HepG2 (cell line): ENCODE data around the gene LIM2. TPM values are rescaled to one million over a fixed set of nuclear protein-coding genes. Genes with fewer than 3 reads are reported as not detected.

Experiments
- ATAC-seq: fragments of 200-7000 bp; cut with Tn5 transposase; 3 replicates; pipeline ENCODE4 v1.9.1; 2020; ENCODE audit warnings: mild to moderate bottlenecking, moderate library complexity
- BruUV-seq: library from RNA; stranded (reverse); fragments of 400-500 nt; replicated peaks from 2 replicates; lab custom pipeline; 2021; lab: Mats Ljungman, UMichigan
- CTCF ChIA-PET: fragments of 300-600 bp; formaldehyde crosslinking; extraction: SDS; loops from one replicate; lab custom pipeline; 2021; ENCODE audit warnings: low total read pairs, inconsistent platforms, low intra/inter-chr PET ratio; lab: Yijun Ruan, JAX
- POLR2A ChIA-PET: fragments of 350-600 bp; sonication (Branson Sonifier 250); formaldehyde crosslinking; loops from one replicate; lab custom pipeline; 2020; ENCODE audit warnings: antibody characterized with exemption, inconsistent platforms; lab: Yijun Ruan, JAX
- DNase-seq: peaks from one replicate; pipeline ENCODE4 v3.0.0-alpha.2; 2015; ENCODE audit warnings: low spot score
- FAIRE-seq: peaks from 3 replicates; lab custom pipeline; 2011; peaks lifted over from hg19 to GRCh38; lab: Jason Lieb, UNC
- H2AFZ ChIP-seq: one replicate; pipeline ENCODE4 v1.6.1; 2011; ENCODE audit warnings: low read length, inconsistent platforms
- H3K27ac ChIP-seq: fragments of 300-600 bp; 3 replicates; pipeline ENCODE4 v1.8.0; 2011; ENCODE audit warnings: mixed run types, mild to moderate bottlenecking, mixed read lengths, low read length, inconsistent platforms; ENCODE audit not compliant: insufficient read depth; ENCODE audit errors: extremely low read length
- H3K27me3 ChIP-seq, 2 experiments: fragments of 200-600 bp in 1 of 2; 2 replicates in 1 of 2; 3 replicates in 1 of 2; pipeline versions ENCODE4 v1.6.0 to v1.8.0; 2011; ENCODE audit warnings: low read length in 2 of 2, mild to moderate bottlenecking in 2 of 2, moderate library complexity in 2 of 2, inconsistent platforms in 1 of 2; ENCODE audit not compliant: insufficient read depth in 2 of 2, control insufficient read depth in 1 of 2
- H3K36me3 ChIP-seq, 2 experiments: fragments of 200-600 bp in 1 of 2; replicated peaks in 1 of 2; 2 replicates in 1 of 2; 3 replicates in 1 of 2; pipeline versions ENCODE4 v1.5.1 to v1.8.0; 2011; ENCODE audit warnings: low read length in 2 of 2, inconsistent platforms in 1 of 2; ENCODE audit not compliant: insufficient read depth in 2 of 2, control insufficient read depth in 1 of 2
- H3K4me1 ChIP-seq: 2 replicates; pipeline ENCODE4 v1.5.1; 2012; ENCODE audit warnings: low read length, inconsistent platforms; ENCODE audit not compliant: insufficient read depth
- H3K4me2 ChIP-seq: 2 replicates; pipeline ENCODE4 v1.6.0; 2011; ENCODE audit warnings: low read depth, low read length, inconsistent platforms
- H3K4me3 ChIP-seq, 3 experiments: fragments of 200-600 bp in 1 of 3; sonication (generic), shearing (Covaris generic) in 1 of 3; replicated peaks in 1 of 3; 2 replicates each; pipeline ENCODE4 v1.5.1; 2011 to 2016; ENCODE audit warnings: low read length in 3 of 3, inconsistent platforms in 2 of 3, low read depth in 2 of 3, mild to moderate bottlenecking in 2 of 3, control low read depth in 1 of 3, mixed read lengths in 1 of 3; ENCODE audit not compliant: insufficient read depth in 1 of 3
- H3K79me2 ChIP-seq: one replicate; pipeline ENCODE4 v1.6.1; 2011; ENCODE audit warnings: low read length, inconsistent platforms; ENCODE audit not compliant: insufficient read depth
- H3K9ac ChIP-seq: 2 replicates; pipeline ENCODE4 v1.6.0; 2011; ENCODE audit warnings: mild to moderate bottlenecking, low read depth, low read length, inconsistent platforms; ENCODE audit not compliant: insufficient read depth
- H3K9me3 ChIP-seq: 2 replicates; pipeline ENCODE4 v1.5.1; 2012; ENCODE audit warnings: mild to moderate bottlenecking, low read length
- H4K20me1 ChIP-seq: 2 replicates; pipeline ENCODE4 v1.6.0; 2011; ENCODE audit warnings: inconsistent platforms, mild to moderate bottlenecking, low read length, moderate library complexity; ENCODE audit not compliant: insufficient read depth
- AHDC1 ChIP-seq: sonication (generic); formaldehyde crosslinking; IDR thresholded peaks from 2 replicates; pipeline ENCODE4 v1.5.1; 2020; ENCODE audit warnings: mild to moderate bottlenecking, missing genetic modification reagents, borderline replicate concordance
- TERF1 ChIP-seq: sonication (generic); formaldehyde crosslinking; IDR thresholded peaks from 2 replicates; pipeline ENCODE4 v1.8.0; 2022; ENCODE audit warnings: mild to moderate bottlenecking, missing genetic modification reagents, moderate library complexity
- ZNF598 ChIP-seq: sonication (generic); formaldehyde crosslinking; IDR thresholded peaks from 2 replicates; pipeline ENCODE4 v1.5.1; 2020; ENCODE audit warnings: mild to moderate bottlenecking, missing genetic modification reagents, borderline replicate concordance
- WGBS: methylation state at CpG from one replicate; pipeline ENCODE4 v1.1.6; 2017; ENCODE audit warnings: low lambda C conversion rate; 5-methylcytosine and 5-hydroxymethylcytosine counted together
- in situ Hi-C: cut with HindIII; loops from 2 replicates; pipeline ENCODE4 v1.10.0; 2017; ENCODE audit warnings: low pct_unique_long_range_greater_than_20kb; ENCODE audit not compliant: extremely low pct_ligation_motif_present
- intact Hi-C: fragments of 100-400 bp; cut with micrococcal nuclease; formaldehyde crosslinking; loops from one replicate; pipeline ENCODE4 v1.10.0; 2022; ENCODE audit not compliant: unreplicated experiment
- polyA plus RNA-seq, 8 experiments: library from polyadenylated mRNA; depleted of rRNA in 3 of 8; stranded (reverse) in 7 of 8; unstranded in 1 of 8; fragments of >200 nt; fragmentation: Illumina TruSeq in 4 of 8; extraction: Trizol in 4 of 8; gene quantifications; 2 replicates each; pipeline versions ENCODE4 v1.2.1 to v1.2.3, GENCODE V29; 2011 to 2016; ENCODE audit warnings: low read depth in 4 of 8, missing spikeins in 1 of 8, mixed read lengths in 1 of 8; ENCODE audit not compliant: insufficient read depth in 1 of 8
- total RNA-seq, 5 experiments: library from RNA; depleted of rRNA; stranded (reverse); fragments of >200 nt; fragmentation: Illumina TruSeq; extraction: Trizol; gene quantifications; 2 replicates each; pipeline ENCODE4 v1.2.3, GENCODE V29; 2016; ENCODE audit warnings: low read depth in 1 of 5
- TF ChIP-seq, protein P1 (sequence below): sonication (generic); formaldehyde crosslinking; IDR thresholded peaks from 2 replicates; pipeline ENCODE4 v1.4.0; 2020; ENCODE audit warnings: missing genetic modification reagents, borderline replicate concordance
- TF ChIP-seq, protein P2 (sequence below): sonication (generic); formaldehyde crosslinking; IDR thresholded peaks from 2 replicates; pipeline ENCODE4 v1.5.0; 2020; ENCODE audit warnings: missing genetic modification reagents
- TF ChIP-seq, protein P3 (sequence below): IDR thresholded peaks from 2 replicates; pipeline ENCODE4 v1.6.1; 2016

The LIM2 gene
- total and polyA plus RNA-seq, 2 of the 13 experiments (the other 11 are each of a cell fraction or from before 2014, with no cell fraction given) = 1.3 TPM; not detected in 1

GRCh38 chr19:51410950-51411748 lies 23.4 kb upstream of the LIM2 start:
- peaks cover 19% of the 10 kb centered on the region for H3K4me1 ChIP-seq
- TF ChIP-seq AHDC1 (CRISPR knock-in tag) (no peak), TERF1 (CRISPR knock-in tag) (no peak), ZNF598 (CRISPR knock-in tag) (no peak)
- TF ChIP-seq, protein P1, sequence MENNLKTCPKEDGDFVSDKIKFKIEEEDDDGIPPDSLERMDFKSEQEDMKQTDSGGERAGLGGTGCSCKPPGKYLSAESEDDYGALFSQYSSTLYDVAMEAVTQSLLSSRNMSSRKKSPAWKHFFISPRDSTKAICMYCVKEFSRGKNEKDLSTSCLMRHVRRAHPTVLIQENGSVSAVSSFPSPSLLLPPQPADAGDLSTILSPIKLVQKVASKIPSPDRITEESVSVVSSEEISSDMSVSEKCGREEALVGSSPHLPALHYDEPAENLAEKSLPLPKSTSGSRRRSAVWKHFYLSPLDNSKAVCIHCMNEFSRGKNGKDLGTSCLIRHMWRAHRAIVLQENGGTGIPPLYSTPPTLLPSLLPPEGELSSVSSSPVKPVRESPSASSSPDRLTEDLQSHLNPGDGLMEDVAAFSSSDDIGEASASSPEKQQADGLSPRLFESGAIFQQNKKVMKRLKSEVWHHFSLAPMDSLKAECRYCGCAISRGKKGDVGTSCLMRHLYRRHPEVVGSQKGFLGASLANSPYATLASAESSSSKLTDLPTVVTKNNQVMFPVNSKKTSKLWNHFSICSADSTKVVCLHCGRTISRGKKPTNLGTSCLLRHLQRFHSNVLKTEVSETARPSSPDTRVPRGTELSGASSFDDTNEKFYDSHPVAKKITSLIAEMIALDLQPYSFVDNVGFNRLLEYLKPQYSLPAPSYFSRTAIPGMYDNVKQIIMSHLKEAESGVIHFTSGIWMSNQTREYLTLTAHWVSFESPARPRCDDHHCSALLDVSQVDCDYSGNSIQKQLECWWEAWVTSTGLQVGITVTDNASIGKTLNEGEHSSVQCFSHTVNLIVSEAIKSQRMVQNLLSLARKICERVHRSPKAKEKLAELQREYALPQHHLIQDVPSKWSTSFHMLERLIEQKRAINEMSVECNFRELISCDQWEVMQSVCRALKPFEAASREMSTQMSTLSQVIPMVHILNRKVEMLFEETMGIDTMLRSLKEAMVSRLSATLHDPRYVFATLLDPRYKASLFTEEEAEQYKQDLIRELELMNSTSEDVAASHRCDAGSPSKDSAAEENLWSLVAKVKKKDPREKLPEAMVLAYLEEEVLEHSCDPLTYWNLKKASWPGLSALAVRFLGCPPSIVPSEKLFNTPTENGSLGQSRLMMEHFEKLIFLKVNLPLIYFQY = no peak
- TF ChIP-seq, protein P2, sequence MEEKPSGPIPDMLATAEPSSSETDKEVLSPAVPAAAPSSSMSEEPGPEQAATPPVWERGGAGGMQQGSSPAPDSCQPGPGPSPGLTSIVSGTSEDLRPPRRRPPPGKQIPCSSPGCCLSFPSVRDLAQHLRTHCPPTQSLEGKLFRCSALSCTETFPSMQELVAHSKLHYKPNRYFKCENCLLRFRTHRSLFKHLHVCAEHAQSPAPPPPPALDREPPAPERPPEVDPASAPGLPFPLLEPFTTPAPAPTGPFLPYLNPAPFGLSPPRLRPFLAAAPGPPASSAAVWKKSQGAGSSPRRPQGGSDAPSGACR (CRISPR knock-in tag) = no peak
- TF ChIP-seq, protein P3, sequence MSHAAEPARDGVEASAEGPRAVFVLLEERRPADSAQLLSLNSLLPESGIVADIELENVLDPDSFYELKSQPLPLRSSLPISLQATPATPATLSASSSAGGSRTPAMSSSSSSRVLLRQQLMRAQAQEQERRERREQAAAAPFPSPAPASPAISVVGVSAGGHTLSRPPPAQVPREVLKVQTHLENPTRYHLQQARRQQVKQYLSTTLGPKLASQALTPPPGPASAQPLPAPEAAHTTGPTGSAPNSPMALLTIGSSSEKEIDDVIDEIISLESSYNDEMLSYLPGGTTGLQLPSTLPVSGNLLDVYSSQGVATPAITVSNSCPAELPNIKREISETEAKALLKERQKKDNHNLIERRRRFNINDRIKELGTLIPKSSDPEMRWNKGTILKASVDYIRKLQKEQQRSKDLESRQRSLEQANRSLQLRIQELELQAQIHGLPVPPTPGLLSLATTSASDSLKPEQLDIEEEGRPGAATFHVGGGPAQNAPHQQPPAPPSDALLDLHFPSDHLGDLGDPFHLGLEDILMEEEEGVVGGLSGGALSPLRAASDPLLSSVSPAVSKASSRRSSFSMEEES (CRISPR knock-in tag) = no peak
- H3K79me2 ChIP-seq = no peaks in the 10 kb centered on the region
- in situ Hi-C loops (no loop called here), intact Hi-C loops (no loop called here)
- H3K27me3 ChIP-seq = no peaks in the 10 kb centered on the region; a peak in 1 of 5 replicates
- H3K4me3 ChIP-seq = no peak overlapping the region
- H4K20me1 ChIP-seq = no peaks in the 10 kb centered on the region
- no TSS peak for BruUV-seq
- ATAC-seq (no peak), DNase-seq (no peak), FAIRE-seq (no peak)
- ChIA-PET POLR2A (no interaction called here), CTCF (no interaction called here)
- H3K27ac ChIP-seq = no peak overlapping the region
- WGBS = 83% methylated on average over 13 of the region's 15 CpGs
- H3K9ac ChIP-seq = no peak overlapping the region
- no peaks in the 10 kb centered on the region for H3K9me3 ChIP-seq
- H3K36me3 ChIP-seq = no peaks in the 10 kb centered on the region
- no peak overlapping the region for H2AFZ ChIP-seq
- no peak overlapping the region for H3K4me2 ChIP-seq
